DOHH2 (cell line): ENCODE data around the gene TNFRSF11A.

Source experiments
- EZH2phosphoT487 ChIP-seq: fragments of 200-600 bp; sonication (generic); IDR thresholded peaks from 2 replicates; pipeline ENCODE4 v1.6.1; 2017; ENCODE audit warnings: borderline replicate concordance, mild to moderate bottlenecking, antibody characterized with exemption, low read length, moderate library complexity, mixed read lengths
- TF ChIP-seq, protein P1 (sequence below): fragments of 200-600 bp; sonication (generic); IDR thresholded peaks from one replicate; pipeline ENCODE4 v1.5.1; 2014; ENCODE audit warnings: antibody characterized with exemption, mild to moderate bottlenecking, low read depth, low read length; ENCODE audit not compliant: poor library complexity, severe bottlenecking

- TF ChIP-seq, protein P1, sequence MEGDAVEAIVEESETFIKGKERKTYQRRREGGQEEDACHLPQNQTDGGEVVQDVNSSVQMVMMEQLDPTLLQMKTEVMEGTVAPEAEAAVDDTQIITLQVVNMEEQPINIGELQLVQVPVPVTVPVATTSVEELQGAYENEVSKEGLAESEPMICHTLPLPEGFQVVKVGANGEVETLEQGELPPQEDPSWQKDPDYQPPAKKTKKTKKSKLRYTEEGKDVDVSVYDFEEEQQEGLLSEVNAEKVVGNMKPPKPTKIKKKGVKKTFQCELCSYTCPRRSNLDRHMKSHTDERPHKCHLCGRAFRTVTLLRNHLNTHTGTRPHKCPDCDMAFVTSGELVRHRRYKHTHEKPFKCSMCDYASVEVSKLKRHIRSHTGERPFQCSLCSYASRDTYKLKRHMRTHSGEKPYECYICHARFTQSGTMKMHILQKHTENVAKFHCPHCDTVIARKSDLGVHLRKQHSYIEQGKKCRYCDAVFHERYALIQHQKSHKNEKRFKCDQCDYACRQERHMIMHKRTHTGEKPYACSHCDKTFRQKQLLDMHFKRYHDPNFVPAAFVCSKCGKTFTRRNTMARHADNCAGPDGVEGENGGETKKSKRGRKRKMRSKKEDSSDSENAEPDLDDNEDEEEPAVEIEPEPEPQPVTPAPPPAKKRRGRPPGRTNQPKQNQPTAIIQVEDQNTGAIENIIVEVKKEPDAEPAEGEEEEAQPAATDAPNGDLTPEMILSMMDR = no peak
- no peak for TF ChIP-seq EZH2phosphoT487
These were observed 3.7 kb downstream of the TNFRSF11A start for GRCh38 chr18:62328586-62329525.
